HFF-Myc (cell line): ENCODE measurements around the gene NSD1.
"Not testable (repeated sequence)": the region's sequence is repeated elsewhere in the genome, so short reads cannot be mapped to it uniquely, and the experiment has no call there.

ENCODE experiments used
- DNase-seq: peaks from one replicate; pipeline ENCODE4 v3.0.0-alpha.2; 2011; ENCODE audit warnings: low read depth; ENCODE audit errors: extremely low read depth
- H3K4me3 ChIP-seq: replicated peaks from 2 replicates; pipeline ENCODE4 v1.5.1; 2011; ENCODE audit warnings: low read depth, mild to moderate bottlenecking, control low read depth, low read length
- TF ChIP-seq, protein P1 (sequence below): IDR thresholded peaks from 2 replicates; pipeline ENCODE4 v1.5.1; 2012; ENCODE audit warnings: mild to moderate bottlenecking, low read depth, low read length, control low read depth; ENCODE audit errors: missing control alignments

NSD1 gene

DNA sequence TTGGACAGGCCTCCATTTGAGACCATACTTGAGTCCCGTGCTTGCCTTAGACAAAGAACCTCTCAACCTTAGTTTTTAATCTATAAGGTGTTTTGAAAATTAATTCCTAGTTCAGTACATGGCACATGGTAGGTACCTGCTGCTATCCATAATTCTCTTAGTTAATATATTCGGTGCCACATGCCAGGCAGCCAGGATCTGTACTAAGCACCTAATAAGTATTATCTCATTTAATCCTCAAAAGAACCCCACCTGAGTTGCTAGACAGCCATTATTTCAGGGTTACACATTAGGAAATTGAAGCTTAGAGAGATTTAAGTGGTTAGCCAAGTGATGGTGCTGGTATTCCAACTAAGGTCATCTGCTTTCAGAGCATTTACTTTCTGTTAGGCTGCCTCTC, 29.9 kb downstream of the NSD1 start:
- TF ChIP-seq, protein P1, sequence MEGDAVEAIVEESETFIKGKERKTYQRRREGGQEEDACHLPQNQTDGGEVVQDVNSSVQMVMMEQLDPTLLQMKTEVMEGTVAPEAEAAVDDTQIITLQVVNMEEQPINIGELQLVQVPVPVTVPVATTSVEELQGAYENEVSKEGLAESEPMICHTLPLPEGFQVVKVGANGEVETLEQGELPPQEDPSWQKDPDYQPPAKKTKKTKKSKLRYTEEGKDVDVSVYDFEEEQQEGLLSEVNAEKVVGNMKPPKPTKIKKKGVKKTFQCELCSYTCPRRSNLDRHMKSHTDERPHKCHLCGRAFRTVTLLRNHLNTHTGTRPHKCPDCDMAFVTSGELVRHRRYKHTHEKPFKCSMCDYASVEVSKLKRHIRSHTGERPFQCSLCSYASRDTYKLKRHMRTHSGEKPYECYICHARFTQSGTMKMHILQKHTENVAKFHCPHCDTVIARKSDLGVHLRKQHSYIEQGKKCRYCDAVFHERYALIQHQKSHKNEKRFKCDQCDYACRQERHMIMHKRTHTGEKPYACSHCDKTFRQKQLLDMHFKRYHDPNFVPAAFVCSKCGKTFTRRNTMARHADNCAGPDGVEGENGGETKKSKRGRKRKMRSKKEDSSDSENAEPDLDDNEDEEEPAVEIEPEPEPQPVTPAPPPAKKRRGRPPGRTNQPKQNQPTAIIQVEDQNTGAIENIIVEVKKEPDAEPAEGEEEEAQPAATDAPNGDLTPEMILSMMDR = no peak
- H3K4me3 ChIP-seq = no peak overlapping the region
- DNase-seq = no peak

GRCh38 chr5:177169271-177169670, 35.7 kb downstream of the NSD1 start:
- TF ChIP-seq, protein P1 = no peak
- no peak overlapping the region for H3K4me3 ChIP-seq
- DNase-seq = no peak

DNA sequence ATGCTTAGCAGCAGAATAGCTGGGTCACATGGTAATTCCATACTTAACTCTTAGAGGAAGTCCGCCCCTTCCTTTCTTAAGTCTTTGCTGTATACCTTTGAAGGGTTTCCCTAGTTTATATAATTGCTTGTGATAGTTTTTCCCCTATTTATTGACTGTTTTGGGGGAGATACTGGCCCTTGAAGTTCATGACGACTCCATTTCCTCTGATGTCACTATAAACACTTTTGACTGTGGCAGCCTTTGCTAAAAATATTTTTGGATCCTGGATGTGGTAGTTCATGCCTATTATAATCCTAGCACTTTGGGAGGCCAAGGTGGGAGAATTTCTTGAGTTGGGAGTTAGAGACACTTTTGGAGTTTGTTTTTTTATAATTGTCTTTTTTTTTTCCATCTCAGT, 38.4 kb downstream of the NSD1 start:
- TF ChIP-seq, protein P1 = no peak
- no peak overlapping the region for H3K4me3 ChIP-seq
- no peak for DNase-seq

- no peak for DNase-seq
- H3K4me3 ChIP-seq = no peak overlapping the region
- TF ChIP-seq, protein P1 = no peak
Measured at GRCh38 chr5:177175336-177175735, 41.8 kb downstream of the NSD1 start.

- no peak overlapping the region for H3K4me3 ChIP-seq
- no peak for DNase-seq
- TF ChIP-seq, protein P1 = no peak
Measured at GRCh38 chr5:177176175-177176711, 42.7 kb downstream of the NSD1 start.

GRCh38 chr5:177177847-177178437, 44.4 kb downstream of the NSD1 start:
- not testable (repeated sequence) for DNase-seq, H3K4me3 ChIP-seq

DNA sequence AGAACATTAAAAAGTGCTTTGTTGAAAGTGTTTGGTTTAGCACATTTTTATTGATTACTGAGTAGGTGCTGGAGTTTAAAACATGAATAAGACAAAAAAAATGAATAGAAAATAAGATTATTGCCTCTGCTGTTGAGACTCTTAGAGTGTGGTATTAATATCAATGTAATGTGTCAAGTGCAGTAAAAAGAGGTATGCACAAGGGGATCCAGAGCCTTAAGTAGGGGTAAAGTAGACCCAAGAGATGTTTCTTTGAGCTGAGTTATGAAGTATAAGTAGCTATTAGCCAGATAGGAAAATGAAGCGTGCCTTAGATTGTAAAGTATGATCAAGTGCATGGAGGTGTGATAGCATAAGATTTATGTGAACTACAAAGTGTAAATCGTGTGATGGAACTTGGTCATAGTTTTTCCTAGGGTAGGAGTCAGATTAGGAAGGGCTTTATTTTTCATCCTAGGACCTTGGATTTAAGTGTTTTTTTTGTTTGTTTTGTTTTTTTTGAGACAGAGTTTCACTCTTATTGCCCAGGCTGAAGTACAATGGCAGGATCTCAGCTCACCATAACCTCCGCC, 45.2 kb downstream of the NSD1 start:
- TF ChIP-seq, protein P1 = no peak
- DNase-seq = no peak
- no peak overlapping the region for H3K4me3 ChIP-seq
